ENCODE data around the gene MSI2.

MSI2 gene

DNA sequence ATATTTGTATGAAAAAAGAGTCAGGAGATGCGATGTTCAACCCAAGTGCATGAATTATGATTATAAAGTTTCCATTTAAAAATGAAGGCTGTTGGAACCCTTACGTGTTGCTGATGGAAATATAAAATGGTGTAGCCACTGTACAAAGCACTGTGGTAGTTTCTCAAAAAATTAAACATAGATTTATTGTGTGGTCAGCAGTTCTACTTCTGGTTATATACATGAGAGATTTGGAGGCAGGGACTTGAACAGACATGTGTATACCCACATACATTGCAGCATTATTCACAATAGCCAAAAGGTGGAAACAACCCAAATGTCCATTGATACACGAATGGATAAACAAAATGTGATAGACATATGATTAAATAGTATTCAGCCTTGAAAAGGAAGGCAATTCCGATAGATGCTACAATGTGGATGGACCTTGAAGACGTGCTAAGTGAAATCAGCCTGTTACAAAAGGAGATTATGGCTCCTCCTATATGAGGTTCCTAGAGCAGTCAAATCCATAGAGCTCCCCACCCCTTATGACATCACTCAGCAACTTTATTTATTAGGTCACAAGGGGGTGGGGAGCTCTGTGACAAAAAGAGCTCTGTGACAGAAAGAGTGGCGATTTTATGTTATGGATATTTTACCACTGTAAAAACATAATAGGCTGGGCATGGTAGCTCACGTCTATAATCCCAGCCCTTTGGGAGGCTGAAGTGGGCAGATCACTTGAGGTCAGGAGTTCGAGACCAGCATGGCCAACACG lies 106.7 kb downstream of the MSI2 start:
- TF ChIP-seq, protein P1, sequence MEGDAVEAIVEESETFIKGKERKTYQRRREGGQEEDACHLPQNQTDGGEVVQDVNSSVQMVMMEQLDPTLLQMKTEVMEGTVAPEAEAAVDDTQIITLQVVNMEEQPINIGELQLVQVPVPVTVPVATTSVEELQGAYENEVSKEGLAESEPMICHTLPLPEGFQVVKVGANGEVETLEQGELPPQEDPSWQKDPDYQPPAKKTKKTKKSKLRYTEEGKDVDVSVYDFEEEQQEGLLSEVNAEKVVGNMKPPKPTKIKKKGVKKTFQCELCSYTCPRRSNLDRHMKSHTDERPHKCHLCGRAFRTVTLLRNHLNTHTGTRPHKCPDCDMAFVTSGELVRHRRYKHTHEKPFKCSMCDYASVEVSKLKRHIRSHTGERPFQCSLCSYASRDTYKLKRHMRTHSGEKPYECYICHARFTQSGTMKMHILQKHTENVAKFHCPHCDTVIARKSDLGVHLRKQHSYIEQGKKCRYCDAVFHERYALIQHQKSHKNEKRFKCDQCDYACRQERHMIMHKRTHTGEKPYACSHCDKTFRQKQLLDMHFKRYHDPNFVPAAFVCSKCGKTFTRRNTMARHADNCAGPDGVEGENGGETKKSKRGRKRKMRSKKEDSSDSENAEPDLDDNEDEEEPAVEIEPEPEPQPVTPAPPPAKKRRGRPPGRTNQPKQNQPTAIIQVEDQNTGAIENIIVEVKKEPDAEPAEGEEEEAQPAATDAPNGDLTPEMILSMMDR (conservative IDR thresholded peaks at IDR 0.05; ENCODE audit: low read depth) = no peak
- H3K27ac ChIP-seq = no peak overlapping the region
- no peak for DNase-seq (ENCODE audit: low spot score)
- POLR2A ChIA-PET (ENCODE audit: low non-redundant PET) = no interaction called here
- CTCF ChIA-PET = interaction anchor here (0.6 kb wide), 1 partner anchor 96 kb away, joined by 3 read pairs; no protein-coding TSS in a partner anchor

- TF ChIP-seq, protein P1 (conservative IDR thresholded peaks at IDR 0.05; ENCODE audit: low read depth) = no peak
- POLR2A ChIA-PET (ENCODE audit: low non-redundant PET) = no interaction called here
- no peak for DNase-seq (ENCODE audit: low spot score)
- no peak overlapping the region for H3K27ac ChIP-seq
- CTCF ChIA-PET = interaction anchor here (0.6 to 0.9 kb wide), 2 partner anchors 96 to 121 kb away, joined by 3 read pairs; no protein-coding TSS in a partner anchor
These were observed 107.3 kb downstream of the MSI2 start for GRCh38 chr17:57363580-57363979.

GRCh38 chr17:57363998-57364643 lies 107.8 kb downstream of the MSI2 start:
- H3K27ac ChIP-seq = no peak overlapping the region
- POLR2A ChIA-PET (ENCODE audit: low non-redundant PET) = no interaction called here
- CTCF ChIA-PET = interaction anchor here (0.9 kb wide), 1 partner anchor 121 kb away, joined by 3 read pairs; no protein-coding TSS in a partner anchor
- TF ChIP-seq, protein P1 (conservative IDR thresholded peaks at IDR 0.05; ENCODE audit: low read depth) = no peak
- no peak for DNase-seq (ENCODE audit: low spot score)

DNA sequence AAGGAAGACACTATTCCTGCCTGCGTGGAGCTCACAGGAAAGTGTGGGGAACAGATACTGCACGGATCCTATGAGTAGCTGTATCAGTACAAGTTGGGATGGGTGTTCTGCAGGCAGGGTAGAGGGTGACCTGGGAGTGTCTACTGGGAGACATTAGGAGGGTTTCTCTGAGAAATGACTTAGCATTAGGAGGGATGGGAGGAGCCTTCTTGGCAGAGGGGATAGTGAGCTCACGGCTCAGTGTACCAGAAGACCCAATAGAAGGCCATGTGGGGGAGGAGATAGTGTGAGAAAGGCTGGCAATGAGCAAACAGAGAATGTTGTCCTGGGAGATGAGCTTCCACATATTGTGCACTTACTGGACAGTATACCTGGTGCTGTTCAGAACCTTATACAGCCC lies 109.1 kb downstream of the MSI2 start:
- POLR2A ChIA-PET (ENCODE audit: low non-redundant PET) = no interaction called here
- no peak overlapping the region for H3K27ac ChIP-seq
- CTCF ChIA-PET = interaction anchor here (0.6 kb wide), 1 partner anchor 249 kb away, joined by 3 read pairs; no protein-coding TSS in a partner anchor
- TF ChIP-seq, protein P1 (conservative IDR thresholded peaks at IDR 0.05; ENCODE audit: low read depth) = no peak
- DNase-seq (ENCODE audit: low spot score) = no peak

DNA sequence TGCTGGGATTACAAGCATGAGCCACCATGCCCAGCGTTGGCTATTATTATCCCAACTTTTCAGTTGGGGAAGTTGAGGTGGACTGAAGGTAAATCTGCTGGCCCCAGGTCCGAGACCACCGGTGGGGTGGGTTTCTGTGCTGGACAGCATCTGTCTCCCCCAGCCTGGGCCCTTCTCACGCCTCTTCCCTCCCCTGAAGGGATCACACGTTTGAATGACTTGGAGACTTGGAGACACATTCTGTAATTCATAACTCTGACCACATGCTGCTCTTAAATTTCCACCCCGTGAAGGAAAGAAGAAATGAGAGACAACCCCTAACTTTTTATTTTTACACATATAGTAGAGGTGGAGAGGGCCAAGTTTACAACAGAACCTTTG lies 109.8 kb downstream of the MSI2 start:
- TF ChIP-seq, protein P1 (conservative IDR thresholded peaks at IDR 0.05; ENCODE audit: low read depth) = no peak
- no peak for DNase-seq (ENCODE audit: low spot score)
- CTCF ChIA-PET = no interaction called here
- no peak overlapping the region for H3K27ac ChIP-seq
- POLR2A ChIA-PET (ENCODE audit: low non-redundant PET) = no interaction called here

DNA sequence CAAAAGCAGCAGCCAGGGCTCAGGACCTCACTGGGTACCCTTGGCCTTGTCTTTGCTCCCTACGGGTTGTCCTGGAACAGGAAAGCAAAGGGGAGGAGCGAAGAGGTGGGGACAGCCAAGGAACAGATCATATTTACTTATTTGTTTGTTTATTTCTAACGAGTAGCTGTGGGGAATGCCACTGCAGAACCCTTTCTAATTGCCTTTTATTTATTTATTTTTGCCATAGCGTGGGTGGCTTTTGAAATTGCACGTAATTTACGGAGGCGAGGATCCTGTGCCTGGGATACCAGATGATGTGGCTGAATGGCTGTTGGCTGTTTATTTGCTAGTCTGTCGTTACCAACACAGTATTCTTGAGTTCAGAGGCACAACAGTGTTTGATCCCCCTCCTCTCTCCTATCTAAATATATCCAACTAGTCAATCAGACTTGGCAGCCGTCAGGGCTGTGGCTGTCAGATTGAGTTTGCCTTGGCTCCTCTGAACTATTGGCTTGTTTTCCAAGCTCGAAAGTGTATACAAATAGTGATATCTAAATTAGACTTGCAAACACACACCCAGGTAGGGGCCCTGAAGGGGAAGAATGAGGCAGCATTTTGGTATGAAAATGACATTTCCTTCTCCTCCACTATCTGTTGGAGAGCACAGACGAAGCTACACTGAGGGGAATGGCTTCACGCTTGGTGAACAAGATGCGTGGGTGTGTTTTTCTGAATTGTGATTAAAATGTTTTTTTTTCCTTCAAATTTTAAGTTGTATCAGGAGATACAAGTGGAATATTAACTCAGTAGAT lies 110.4 kb downstream of the MSI2 start:
- TF ChIP-seq, protein P1 (conservative IDR thresholded peaks at IDR 0.05; ENCODE audit: low read depth) = no peak
- no peak overlapping the region for H3K27ac ChIP-seq
- ChIA-PET POLR2A (ENCODE audit: low non-redundant PET) (no interaction called here), CTCF (interaction anchor here (0.6 kb wide), 1 partner anchor 320 kb away, joined by 4 read pairs; no protein-coding TSS in a partner anchor)
- DNase-seq (ENCODE audit: low spot score) = no peak
